GM12892 (cell line): ENCODE data around the gene PEX14.

Source experiments
- POLR2A ChIP-seq: IDR thresholded peaks from 2 replicates; pipeline ENCODE4 v1.6.1; 2011; ENCODE audit warnings: low read depth, low read length, control low read depth
- POLR2AphosphoS5 ChIP-seq: IDR thresholded peaks from 2 replicates; pipeline ENCODE4 v1.6.1; 2011; ENCODE audit warnings: low read depth, low read length, control low read depth
- TAF1 ChIP-seq: IDR thresholded peaks from 2 replicates; pipeline ENCODE4 v1.6.1; 2011; ENCODE audit warnings: low read depth, mild to moderate bottlenecking, control low read depth, low read length, borderline replicate concordance

DNA sequence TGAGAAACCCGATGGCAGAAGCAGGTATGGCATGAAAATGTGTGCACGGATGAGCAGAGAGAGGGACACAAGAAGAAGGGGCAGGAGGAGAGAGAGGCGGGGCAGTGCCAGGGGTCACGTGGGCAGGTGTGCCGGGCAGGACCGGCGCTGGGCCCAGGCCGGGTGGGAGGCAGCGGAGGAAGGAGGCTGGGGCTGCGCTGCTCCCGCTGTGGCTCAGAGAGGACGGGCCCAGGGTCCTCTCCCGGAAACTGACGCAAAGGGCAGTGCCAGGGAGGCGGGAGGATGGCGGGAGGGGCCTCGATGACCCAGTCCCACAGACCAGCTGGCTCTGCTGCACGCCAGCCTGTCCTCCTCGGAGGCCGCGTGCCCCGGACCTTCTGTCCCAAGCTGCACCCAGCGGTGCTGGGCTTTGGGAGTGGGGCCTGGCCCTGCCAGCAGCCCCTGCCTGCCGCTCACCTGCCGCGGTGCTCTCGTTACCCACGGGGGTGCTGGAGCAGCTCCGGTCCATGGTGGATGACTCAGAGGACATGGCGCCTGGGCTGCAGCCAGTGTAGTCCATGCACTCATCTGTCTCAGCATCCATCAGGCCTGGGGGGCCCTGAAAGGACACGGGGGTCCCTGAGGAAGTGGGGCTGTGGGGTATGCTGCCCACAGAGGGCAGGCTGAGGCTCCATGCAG lies 167.8 kb downstream of the PEX14 start:
- TF ChIP-seq POLR2A (no peak), TAF1 (no peak), POLR2AphosphoS5 (no peak)
